HepG2 (cell line): ENCODE results near the gene CSNK1D. TPM values are rescaled to one million over a fixed set of nuclear protein-coding genes. Genes with fewer than 3 reads are reported as not detected.

Source experiments
- ATF7-NPFF ChIP-seq: sonication (generic); formaldehyde crosslinking; IDR thresholded peaks from 2 replicates; pipeline ENCODE4 v1.8.1; 2023; ENCODE audit warnings: mild to moderate bottlenecking, low read depth, missing genetic modification reagents, moderate library complexity
- CREM ChIP-seq, 2 experiments: sonication (generic) in 1 of 2; formaldehyde crosslinking in 1 of 2; IDR thresholded peaks; 2 replicates each; pipeline versions ENCODE4 v1.4.0 to v1.6.1; 2016 to 2020; ENCODE audit warnings: antibody characterized with exemption in 1 of 2, mild to moderate bottlenecking in 1 of 2, missing genetic modification reagents in 1 of 2
- IRF1 ChIP-seq: sonication (generic); formaldehyde crosslinking; IDR thresholded peaks from 2 replicates; pipeline ENCODE4 v1.4.0; 2020; ENCODE audit warnings: low read depth, mild to moderate bottlenecking, missing genetic modification reagents
- ISX ChIP-seq: sonication (generic); formaldehyde crosslinking; conservative IDR thresholded peaks from 2 replicates; pipeline ENCODE4 v1.5.0; 2020; ENCODE audit warnings: missing genetic modification reagents
- KDM6A ChIP-seq: IDR thresholded peaks from 2 replicates; pipeline ENCODE4 v1.6.1; 2016; ENCODE audit warnings: low read depth
- MYNN ChIP-seq: sonication (generic); formaldehyde crosslinking; IDR thresholded peaks from 2 replicates; pipeline ENCODE4 v1.4.0; 2020; ENCODE audit warnings: mild to moderate bottlenecking, low read depth, missing genetic modification reagents
- SUZ12 ChIP-seq: fragments of 150-350 bp; IDR thresholded peaks from 2 replicates; pipeline ENCODE4 v1.6.1; 2014; ENCODE audit warnings: low read depth, low read length
- TEAD2 ChIP-seq: sonication (generic); formaldehyde crosslinking; IDR thresholded peaks from 2 replicates; pipeline ENCODE4 v1.9.0; 2021; ENCODE audit warnings: missing genetic modification reagents
- THYN1 ChIP-seq: sonication (generic); formaldehyde crosslinking; IDR thresholded peaks from 2 replicates; pipeline ENCODE4 v1.8.1; 2023; ENCODE audit warnings: low read depth, mild to moderate bottlenecking, moderate library complexity, missing genetic modification reagents, borderline replicate concordance
- ZBTB34 ChIP-seq: sonication (generic); formaldehyde crosslinking; IDR thresholded peaks from 2 replicates; pipeline ENCODE4 v1.8.0; 2022; ENCODE audit warnings: mild to moderate bottlenecking, missing genetic modification reagents
- ZBTB49 ChIP-seq: sonication (generic); formaldehyde crosslinking; IDR thresholded peaks from 2 replicates; pipeline ENCODE4 v1.4.0; 2020; ENCODE audit warnings: missing genetic modification reagents, borderline replicate concordance
- ZFP1 ChIP-seq: IDR thresholded peaks from 2 replicates; pipeline ENCODE4 v1.6.1; 2016
- ZHX2 ChIP-seq, 2 experiments: sonication (generic) in 1 of 2; formaldehyde crosslinking in 1 of 2; IDR thresholded peaks; 2 replicates each; pipeline versions ENCODE4 v1.6.1 to v1.9.0; 2014 to 2022; ENCODE audit warnings: antibody characterized with exemption in 1 of 2, borderline replicate concordance in 1 of 2, inconsistent platforms in 1 of 2, low read depth in 1 of 2, missing genetic modification reagents in 1 of 2
- ZNF230 ChIP-seq: sonication (generic); formaldehyde crosslinking; IDR thresholded peaks from 2 replicates; pipeline ENCODE4 v1.4.0; 2020; ENCODE audit warnings: mild to moderate bottlenecking, missing genetic modification reagents
- ZNF510 ChIP-seq: sonication (generic); formaldehyde crosslinking; IDR thresholded peaks from 2 replicates; pipeline ENCODE4 v1.4.0; 2020; ENCODE audit warnings: low read depth, mild to moderate bottlenecking, missing genetic modification reagents
- ZNF546 ChIP-seq: sonication (generic); formaldehyde crosslinking; conservative IDR thresholded peaks from 2 replicates; pipeline ENCODE4 v1.8.1; 2023; ENCODE audit warnings: mild to moderate bottlenecking, missing genetic modification reagents
- ZNF776 ChIP-seq: sonication (generic); formaldehyde crosslinking; IDR thresholded peaks from 2 replicates; pipeline ENCODE4 v1.4.0; 2020; ENCODE audit warnings: mild to moderate bottlenecking, missing genetic modification reagents
- polyA plus RNA-seq, 8 experiments: library from polyadenylated mRNA; depleted of rRNA in 3 of 8; stranded (reverse) in 7 of 8; unstranded in 1 of 8; fragments of >200 nt; fragmentation: Illumina TruSeq in 4 of 8; extraction: Trizol in 4 of 8; gene quantifications; 2 replicates each; pipeline versions ENCODE4 v1.2.1 to v1.2.3, GENCODE V29; 2011 to 2016; ENCODE audit warnings: low read depth in 4 of 8, missing spikeins in 1 of 8, mixed read lengths in 1 of 8; ENCODE audit not compliant: insufficient read depth in 1 of 8
- total RNA-seq, 5 experiments: library from RNA; depleted of rRNA; stranded (reverse); fragments of >200 nt; fragmentation: Illumina TruSeq; extraction: Trizol; gene quantifications; 2 replicates each; pipeline ENCODE4 v1.2.3, GENCODE V29; 2016; ENCODE audit warnings: low read depth in 1 of 5

The CSNK1D gene
- total and polyA plus RNA-seq, 2 of the 13 experiments (the other 11 are each of a cell fraction or from before 2014, with no cell fraction given), result 31.5 to 128 TPM

GRCh38 chr17:82231562-82232321 is 41.8 kb downstream of the CSNK1D start (continued):
- TF ChIP-seq KDM6A (CRISPR knock-in tag), result no peak
- peak; percentile 75; the same call in 1 of the 2 replicates for TF ChIP-seq ATF7-NPFF (CRISPR knock-in tag)
- TF ChIP-seq ZBTB34 (CRISPR knock-in tag), result peak; percentile 81
- 0 out of 2 replicates have a peak, but pooled peaks have one; percentile 21 for TF ChIP-seq TEAD2
- peak; percentile 51; the same call in 1 of the 2 replicates for TF ChIP-seq ZFP1 (CRISPR knock-in tag)
- TF ChIP-seq THYN1 (CRISPR knock-in tag), result peak; percentile 31; the same call in 1 of the 2 replicates
- peak; percentile 86 for TF ChIP-seq MYNN (CRISPR knock-in tag)
- TF ChIP-seq IRF1 (CRISPR knock-in tag), result no peak
- TF ChIP-seq ZNF546 (CRISPR knock-in tag), result no peak
- peak; percentile 4; the same call in 1 of the 2 replicates for TF ChIP-seq ZHX2 (IDR thresholded peaks at IDR 0.05; ENCODE audit: low read depth)
- 0 out of 2 replicates have a peak, but pooled peaks have one; percentile 25 for TF ChIP-seq ZHX2 (CRISPR knock-in tag; IDR thresholded peaks at IDR 0.05; ENCODE audit: borderline replicate concordance)
- no peak for TF ChIP-seq ZBTB49
- peak; percentile 53; the same call in 1 of the 2 replicates for TF ChIP-seq ZNF510 (CRISPR knock-in tag)
- TF ChIP-seq ISX, result no peak
- TF ChIP-seq ZNF776, result peak; percentile 10; the same call in 1 of the 2 replicates
- TF ChIP-seq CREM (IDR thresholded peaks at IDR 0.05), result 0 out of 2 replicates have a peak, but pooled peaks have one; percentile 26
- no peak for TF ChIP-seq CREM (CRISPR knock-in tag; IDR thresholded peaks at IDR 0.05)
- TF ChIP-seq SUZ12, result no peak
- peak; percentile 33; the same call in 1 of the 2 replicates for TF ChIP-seq ZNF230 (CRISPR knock-in tag)
